Measurements from ENCODE around the gene FERMT3. TPM values are rescaled to one million over a fixed set of nuclear protein-coding genes. Genes with fewer than 3 reads are reported as not detected.

The FERMT3 gene
- total RNA-seq, 1 donor from 2014 or later, result 0.53 TPM

- TF ChIP-seq CTCF (IDR thresholded peaks at IDR 0.05; ENCODE audit: insufficient read depth, low read length, severe bottlenecking), result no peak
- FAIRE-seq, result no peak
- H3K4me3 ChIP-seq (ENCODE audit: low read depth, low read length), result no peak overlapping the region
- no peaks in the 10 kb centered on the region for H3K27me3 ChIP-seq (ENCODE audit: control insufficient read depth, insufficient read depth, low read length)
- peaks cover 13% of the 10 kb centered on the region for H3K36me3 ChIP-seq (ENCODE audit: control insufficient read depth, insufficient read depth, low read length)
- DNase-seq (ENCODE audit: low read depth), result no peak
Observed at GRCh38 chr11:64219755-64220154, 13.2 kb downstream of the FERMT3 start.

GRCh38 chr11:64220271-64220670, 13.8 kb downstream of the FERMT3 start:
- Histone ChIP-seq H3K36me3 (ENCODE audit: control insufficient read depth, insufficient read depth, low read length) (peaks cover 13% of the 10 kb centered on the region), H3K27me3 (ENCODE audit: control insufficient read depth, insufficient read depth, low read length) (no peaks in the 10 kb centered on the region), H3K4me3 (ENCODE audit: low read depth, low read length) (no peak overlapping the region)
- DNase-seq (ENCODE audit: low read depth) (no peak), FAIRE-seq (no peak)
- no peak for TF ChIP-seq CTCF (IDR thresholded peaks at IDR 0.05; ENCODE audit: insufficient read depth, low read length, severe bottlenecking)

- DNase-seq (ENCODE audit: low read depth), result no peak
- H3K27me3 ChIP-seq (ENCODE audit: control insufficient read depth, insufficient read depth, low read length), result no peaks in the 10 kb centered on the region
- FAIRE-seq, result no peak
- no peak overlapping the region for H3K4me3 ChIP-seq (ENCODE audit: low read depth, low read length)
- TF ChIP-seq CTCF (IDR thresholded peaks at IDR 0.05; ENCODE audit: insufficient read depth, low read length, severe bottlenecking), result no peak
- peaks cover 13% of the 10 kb centered on the region for H3K36me3 ChIP-seq (ENCODE audit: control insufficient read depth, insufficient read depth, low read length)
Observed at GRCh38 chr11:64220798-64221197, 14.3 kb downstream of the FERMT3 start.

- Histone ChIP-seq H3K4me3 (ENCODE audit: low read depth, low read length) (no peak overlapping the region), H3K36me3 (ENCODE audit: control insufficient read depth, insufficient read depth, low read length) (peaks cover 13% of the 10 kb centered on the region), H3K27me3 (ENCODE audit: control insufficient read depth, insufficient read depth, low read length) (no peaks in the 10 kb centered on the region)
- DNase-seq (ENCODE audit: low read depth) (no peak), FAIRE-seq (no peak)
- no peak for TF ChIP-seq CTCF (IDR thresholded peaks at IDR 0.05; ENCODE audit: insufficient read depth, low read length, severe bottlenecking)
Observed at GRCh38 chr11:64222651-64223000, 16.1 kb downstream of the FERMT3 start.

GRCh38 chr11:64223001-64223651, 16.6 kb downstream of the FERMT3 start:
- Histone ChIP-seq H3K4me3 (ENCODE audit: low read depth, low read length) (no peak overlapping the region), H3K36me3 (ENCODE audit: control insufficient read depth, insufficient read depth, low read length) (peaks cover 13% of the 10 kb centered on the region), H3K27me3 (ENCODE audit: control insufficient read depth, insufficient read depth, low read length) (no peaks in the 10 kb centered on the region)
- FAIRE-seq, result no peak
- TF ChIP-seq CTCF (IDR thresholded peaks at IDR 0.05; ENCODE audit: insufficient read depth, low read length, severe bottlenecking), result no peak
- no peak for DNase-seq (ENCODE audit: low read depth)
